HL-60 (cell line): Measurements from ENCODE around the gene CARD6.
"Not testable (repeated sequence)": the region's sequence is repeated elsewhere in the genome, so short reads cannot be mapped to it uniquely, and the experiment has no call there.

Experiments used
- DNase-seq, 2 experiments: peaks; one replicate each; pipeline ENCODE4 v3.0.0-alpha.2; 2010 to 2020; ENCODE audit warnings: low read depth in 1 of 2, low spot score in 1 of 2
- H3K27ac ChIP-seq: fragments of 250-450 bp; sonication (Bioruptor Pico); replicated peaks from 2 replicates; pipeline ENCODE4 v1.5.1; 2020; ENCODE audit warnings: mild to moderate bottlenecking, moderate library complexity
- H3K27me3 ChIP-seq: fragments of 250-450 bp; sonication (Bioruptor Pico); 2 replicates; pipeline ENCODE4 v1.5.1; 2021; ENCODE audit warnings: mild to moderate bottlenecking, moderate library complexity; ENCODE audit not compliant: insufficient read depth, poor library complexity, severe bottlenecking
- H3K4me3 ChIP-seq: replicated peaks from 2 replicates; pipeline ENCODE4 v1.5.1; 2011; ENCODE audit warnings: mild to moderate bottlenecking, control low read depth, low read length; ENCODE audit not compliant: insufficient read depth
- CTCF ChIP-seq: IDR thresholded peaks from one replicate; pipeline ENCODE4 v1.5.1; 2011; ENCODE audit warnings: low read length, control low read depth, inconsistent platforms; ENCODE audit not compliant: insufficient read depth
- GABPA ChIP-seq: IDR thresholded peaks from 2 replicates; pipeline ENCODE4 v1.6.1; 2012; ENCODE audit warnings: low read depth
- POLR2AphosphoS5 ChIP-seq: IDR thresholded peaks from 2 replicates; pipeline ENCODE4 v1.6.1; 2012; ENCODE audit warnings: low read depth
- REST ChIP-seq: IDR thresholded peaks from 2 replicates; pipeline ENCODE4 v1.6.1; 2012; ENCODE audit warnings: low read depth; ENCODE audit not compliant: insufficient replicate concordance
- SPI1 ChIP-seq: IDR thresholded peaks from 2 replicates; pipeline ENCODE4 v1.6.1; 2012; ENCODE audit warnings: low read depth, mild to moderate bottlenecking, borderline replicate concordance

CARD6 gene

GRCh38 chr5:40879163-40879942, 38.2 kb downstream of the CARD6 start:
- TF ChIP-seq GABPA, result no peak
- TF ChIP-seq CTCF, result no peak
- no peak for TF ChIP-seq REST
- no peak for TF ChIP-seq POLR2AphosphoS5
- no peak for TF ChIP-seq SPI1
- Histone ChIP-seq H3K4me3 (no peak overlapping the region), H3K27me3 (no peaks in the 10 kb centered on the region), H3K27ac (no peak overlapping the region)
- DNase-seq, result no peak

GRCh38 chr5:40882291-40882690, 41.1 kb downstream of the CARD6 start:
- no peaks in the 10 kb centered on the region for H3K27me3 ChIP-seq
- no peak for DNase-seq

GRCh38 chr5:40883051-40883450, 41.9 kb downstream of the CARD6 start:
- not testable (repeated sequence) for DNase-seq

More at GRCh38 chr5:40882291-40882690, 41.1 kb downstream of the CARD6 start:
- Histone ChIP-seq H3K4me3 (no peak overlapping the region), H3K27ac (no peak overlapping the region)
- TF ChIP-seq POLR2AphosphoS5 (no peak), REST (no peak), GABPA (no peak), SPI1 (no peak), CTCF (no peak)

GRCh38 chr5:40895440-40896425, 54.6 kb downstream of the CARD6 start:
- H3K27me3 ChIP-seq, H3K27ac ChIP-seq, DNase-seq, H3K4me3 ChIP-seq: not testable (repeated sequence)

More at GRCh38 chr5:40883051-40883450, 41.9 kb downstream of the CARD6 start:
- not testable (repeated sequence) for H3K27ac ChIP-seq, H3K4me3 ChIP-seq, H3K27me3 ChIP-seq
